GM04504 (cell line): ENCODE measurements around the gene CUTA.
"Not testable (repeated sequence)": the region's sequence is repeated elsewhere in the genome, so short reads cannot be mapped to it uniquely, and the experiment has no call there.

Source experiments
- DNase-seq: peaks from one replicate; pipeline ENCODE4 v3.0.0-alpha.2; 2012; ENCODE audit warnings: low read depth

CUTA gene

GRCh38 chr6:33367715-33368025 lies 50.2 kb downstream of the CUTA start:
- not testable (repeated sequence) for DNase-seq

DNA sequence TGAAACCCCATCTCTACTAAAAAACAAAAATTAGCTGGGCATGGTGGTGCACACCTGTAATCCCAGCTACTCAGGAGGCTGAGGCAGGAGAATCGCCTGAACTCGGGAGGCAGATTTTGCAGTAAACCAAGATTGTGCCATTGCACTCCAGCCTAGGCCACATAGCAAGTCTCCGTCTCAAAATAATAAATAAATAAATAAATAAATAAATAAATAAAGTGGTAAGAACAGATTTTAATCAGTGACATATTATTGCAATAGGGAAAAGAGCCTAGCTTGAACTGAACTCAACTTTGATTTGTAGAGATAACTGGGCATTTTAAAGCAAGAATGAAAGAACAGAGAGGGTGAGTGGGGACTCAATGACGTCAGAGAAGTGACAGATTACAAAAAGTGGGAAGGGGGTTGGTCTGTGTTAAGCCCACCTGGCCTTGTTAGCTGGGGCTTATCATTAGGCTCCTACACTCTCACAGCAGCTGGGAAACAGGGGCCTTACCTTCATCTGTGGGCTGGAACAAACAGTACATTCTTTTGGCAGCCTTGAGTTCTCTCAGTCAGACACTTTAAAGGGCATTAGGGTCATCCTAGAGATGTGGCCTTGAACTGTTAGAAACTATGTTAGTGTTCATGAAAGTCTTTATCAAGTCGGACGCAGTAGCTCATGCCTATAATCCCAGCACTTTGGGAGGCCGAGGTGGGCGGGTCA lies 50.7 kb downstream of the CUTA start:
- DNase-seq = no peak
